Upper lobe of right lung (tissue), 1 donor: ENCODE data around the gene PRSS38. TPM values are rescaled to one million over a fixed set of nuclear protein-coding genes. Genes with fewer than 3 reads are reported as not detected.

Source experiments
- ATAC-seq: fragments of 200-7000 bp; cut with Tn5 transposase; one replicate; pipeline ENCODE4 v1.9.1; 2020; ENCODE audit warnings: mild to moderate bottlenecking, moderate library complexity
- DNase-seq: peaks from one replicate; pipeline ENCODE4 v3.0.0-alpha.2; 2020
- H3K27ac ChIP-seq: fragments of 200-600 bp; one replicate; pipeline ENCODE4 v1.8.0; 2022
- H3K27me3 ChIP-seq: fragments of 200-600 bp; one replicate; pipeline ENCODE4 v1.8.0; 2022; ENCODE audit warnings: mild to moderate bottlenecking
- H3K36me3 ChIP-seq: fragments of 200-600 bp; one replicate; pipeline ENCODE4 v1.8.0; 2022
- H3K4me1 ChIP-seq: fragments of 200-600 bp; one replicate; pipeline ENCODE4 v1.8.0; 2022
- H3K4me3 ChIP-seq: fragments of 200-600 bp; one replicate; pipeline ENCODE4 v1.8.0; 2022; ENCODE audit warnings: mild to moderate bottlenecking
- H3K9me3 ChIP-seq: fragments of 200-600 bp; one replicate; pipeline ENCODE4 v1.8.0; 2022
- CTCF ChIP-seq: fragments of 200-600 bp; IDR thresholded peaks from one replicate; pipeline ENCODE4 v1.8.0; 2022; ENCODE audit warnings: antibody characterized with exemption
- intact Hi-C: fragments of 100-400 bp; cut with DNase I; formaldehyde crosslinking; loops from one replicate; pipeline ENCODE4 v1.11.0; 2022
- total RNA-seq: library from RNA; stranded (reverse); fragmentation: NEBNext Ultra II Directional; extraction: Animal tissue kit (Norgen Biotek cat#: 25700); gene quantifications from one replicate; pipeline ENCODE4 v1.2.1, GENCODE V29; 2021
- donor health status: DM: no; HTN: yes; CAD: no; lungs with severe emphysema.

The PRSS38 gene
- total RNA-seq, 1 donor from 2014 or later: not detected

DNA sequence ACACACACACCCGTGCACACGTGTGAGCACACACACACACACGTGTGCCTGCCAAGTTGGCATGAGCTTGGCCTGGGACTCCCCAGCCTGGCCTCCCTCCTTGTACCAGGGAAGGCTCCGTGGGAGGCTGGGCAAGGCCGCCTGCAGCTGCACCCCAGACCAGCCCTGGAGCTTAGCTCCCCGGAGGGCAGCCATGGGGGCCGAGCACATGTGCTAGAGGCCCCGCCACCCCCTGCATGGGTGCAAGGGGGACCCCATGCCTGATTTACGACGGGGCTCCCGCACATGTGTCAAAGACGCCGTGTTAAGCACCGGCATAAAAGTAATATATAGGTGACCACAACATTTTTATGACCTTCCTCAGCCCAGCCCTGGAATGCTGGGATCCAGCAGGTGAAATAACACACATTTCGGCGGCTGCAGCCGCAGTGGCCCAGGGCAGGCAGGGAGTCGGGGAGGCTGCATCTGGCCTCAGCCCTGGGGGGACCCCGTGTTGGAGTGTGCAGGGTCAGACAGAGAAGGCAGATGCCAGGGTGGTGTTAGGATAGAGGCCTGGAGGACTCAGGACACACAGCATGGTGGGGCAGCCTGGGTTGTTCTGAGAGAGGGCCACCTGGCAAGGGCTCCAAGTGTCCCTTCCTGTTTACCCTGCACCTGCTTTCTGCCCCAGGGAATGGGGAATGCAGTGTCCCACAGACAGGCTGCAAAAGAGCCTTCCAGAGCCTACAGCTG lies 75.9 kb downstream of the PRSS38 start:
- DNase-seq (peak; percentile 52), ATAC-seq (no peak)
- H3K4me3 ChIP-seq: no peak overlapping the region
- H3K36me3 ChIP-seq: no peaks in the 10 kb centered on the region
- no peak overlapping the region for H3K27ac ChIP-seq
- H3K27me3 ChIP-seq: no peaks in the 10 kb centered on the region
- no peak for TF ChIP-seq CTCF
- intact Hi-C loops: no loop called here
- H3K9me3 ChIP-seq: no peaks in the 10 kb centered on the region
- H3K4me1 ChIP-seq: peaks cover 9% of the 10 kb centered on the region

GRCh38 chr1:227891955-227892488 lies 76.5 kb downstream of the PRSS38 start:
- DNase-seq: peak; percentile 44
- Histone ChIP-seq H3K4me3 (no peak overlapping the region), H3K27me3 (no peaks in the 10 kb centered on the region), H3K36me3 (no peaks in the 10 kb centered on the region), H3K4me1 (peaks cover 6% of the 10 kb centered on the region), H3K27ac (no peak overlapping the region), H3K9me3 (no peaks in the 10 kb centered on the region)
- intact Hi-C loops: no loop called here
- TF ChIP-seq CTCF: no peak
- no peak for ATAC-seq

- intact Hi-C loops: no loop called here
- Histone ChIP-seq H3K27me3 (no peaks in the 10 kb centered on the region), H3K27ac (no peak overlapping the region), H3K4me3 (no peak overlapping the region), H3K36me3 (no peaks in the 10 kb centered on the region), H3K9me3 (no peaks in the 10 kb centered on the region), H3K4me1 (no peaks in the 10 kb centered on the region)
- DNase-seq (peak; percentile 60), ATAC-seq (peak; percentile 1)
- TF ChIP-seq CTCF: no peak
Observed at GRCh38 chr1:227892489-227893299, 77.2 kb downstream of the PRSS38 start.

GRCh38 chr1:227893300-227893948 lies 77.9 kb downstream of the PRSS38 start:
- Histone ChIP-seq H3K36me3 (no peaks in the 10 kb centered on the region), H3K27me3 (no peaks in the 10 kb centered on the region), H3K4me1 (no peaks in the 10 kb centered on the region), H3K27ac (no peak overlapping the region), H3K9me3 (no peaks in the 10 kb centered on the region), H3K4me3 (no peak overlapping the region)
- DNase-seq: peak; percentile 50
- intact Hi-C loops: no loop called here
- no peak for ATAC-seq
- no peak for TF ChIP-seq CTCF

DNA sequence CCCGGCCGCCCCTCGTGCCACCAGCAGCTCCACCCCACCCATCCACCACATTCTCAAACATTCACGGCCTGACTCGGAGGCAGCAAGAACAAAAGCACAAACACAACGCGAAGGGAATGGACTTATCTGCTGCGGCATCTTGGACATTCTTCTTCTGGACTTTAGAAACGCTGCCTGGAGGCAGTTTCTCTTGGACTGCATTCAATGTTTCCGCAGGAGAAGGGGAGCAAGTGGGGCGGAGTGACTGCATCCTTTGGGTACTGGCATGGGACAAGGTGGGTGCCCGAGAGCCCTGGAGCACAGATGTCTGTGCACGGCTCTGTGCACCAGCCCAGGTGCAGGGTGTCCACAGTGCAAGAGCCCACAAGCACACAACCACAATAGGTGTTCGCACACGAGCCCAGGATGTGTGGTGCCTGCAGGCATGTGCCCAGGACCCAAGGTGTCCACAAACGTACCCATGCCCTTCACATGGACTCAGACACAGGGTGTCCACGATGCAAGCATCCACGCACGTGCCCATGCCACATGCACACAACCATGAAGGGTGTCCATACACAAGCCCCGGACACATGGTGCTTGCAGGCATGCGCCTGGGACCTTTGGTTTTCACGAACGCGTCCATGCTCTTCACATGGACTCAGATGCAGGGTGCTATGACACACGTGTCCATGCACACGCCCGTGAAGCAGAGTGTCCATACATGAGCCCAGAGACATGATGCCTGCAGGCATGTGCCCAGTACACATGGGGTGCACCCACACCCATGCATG lies 78.7 kb downstream of the PRSS38 start:
- Histone ChIP-seq H3K4me1 (no peaks in the 10 kb centered on the region), H3K4me3 (no peak overlapping the region), H3K9me3 (no peaks in the 10 kb centered on the region), H3K27ac (no peak overlapping the region), H3K36me3 (no peaks in the 10 kb centered on the region), H3K27me3 (no peaks in the 10 kb centered on the region)
- ATAC-seq: no peak
- DNase-seq: peak; percentile 48
- intact Hi-C loops: no loop called here
- no peak for TF ChIP-seq CTCF
